GM23338 (cell line): ENCODE measurements around the gene GAB1. TPM values are rescaled to one million over a fixed set of nuclear protein-coding genes. Genes with fewer than 3 reads are reported as not detected.

Experiments used
- ATAC-seq: fragments of 200-7000 bp; cut with Tn5 transposase; 3 replicates; pipeline ENCODE4 v1.9.1; 2020
- DNase-seq: peaks from one replicate; pipeline ENCODE4 v3.0.0-alpha.2; 2015; ENCODE audit warnings: low spot score
- H2AFZ ChIP-seq: fragments of 200-600 bp; sonication (generic); 2 replicates; pipeline ENCODE4 v1.8.0; 2016; ENCODE audit warnings: antibody characterized with exemption, mild to moderate bottlenecking, moderate library complexity
- H3F3A ChIP-seq: fragments of 200-600 bp; sonication (generic); replicated peaks from 2 replicates; pipeline ENCODE4 v1.8.0; 2017; ENCODE audit warnings: antibody characterized with exemption, mixed run types, low read depth
- H3K27ac ChIP-seq: fragments of 200-600 bp; sonication (generic); 2 replicates; pipeline ENCODE4 v1.6.1; 2016; ENCODE audit warnings: low read depth
- H3K27me3 ChIP-seq: fragments of 200-600 bp; sonication (generic); 2 replicates; pipeline ENCODE4 v1.8.0; 2016; ENCODE audit warnings: mild to moderate bottlenecking, mixed run types, moderate library complexity; ENCODE audit not compliant: insufficient read depth
- H3K36me3 ChIP-seq: fragments of 200-600 bp; sonication (generic); 2 replicates; pipeline ENCODE4 v1.8.0; 2016; ENCODE audit warnings: mild to moderate bottlenecking; ENCODE audit not compliant: insufficient read depth
- H3K4me1 ChIP-seq: fragments of 200-600 bp; sonication (generic); 2 replicates; pipeline ENCODE4 v1.8.0; 2016; ENCODE audit warnings: mild to moderate bottlenecking, moderate library complexity; ENCODE audit not compliant: insufficient read depth
- H3K4me2 ChIP-seq: fragments of 200-600 bp; sonication (generic); 2 replicates; pipeline ENCODE4 v1.7.1; 2017; ENCODE audit warnings: mixed run types
- H3K4me3 ChIP-seq: fragments of 200-600 bp; sonication (generic); 2 replicates; pipeline ENCODE4 v1.6.1; 2016; ENCODE audit warnings: mixed run types
- H3K79me2 ChIP-seq: fragments of 200-600 bp; sonication (generic); replicated peaks from 2 replicates; pipeline ENCODE4 v1.8.0; 2017; ENCODE audit warnings: mild to moderate bottlenecking; ENCODE audit not compliant: insufficient read depth
- H3K9me2 ChIP-seq: fragments of 200-600 bp; sonication (generic); 2 replicates; pipeline ENCODE4 v1.8.0; 2017; ENCODE audit not compliant: insufficient read depth
- H4K20me1 ChIP-seq: fragments of 200-600 bp; sonication (generic); replicated peaks from 2 replicates; pipeline ENCODE4 v1.8.0; 2017; ENCODE audit warnings: mild to moderate bottlenecking; ENCODE audit not compliant: insufficient read depth
- H3K27ac Mint-ChIP-seq: 2 replicates; pipeline ENCODE4 v1.8.0; 2020; ENCODE audit warnings: inconsistent platforms, mild to moderate bottlenecking, moderate library complexity, mixed read lengths
- H3K27me3 Mint-ChIP-seq: 3 replicates; pipeline ENCODE4 v1.8.0; 2022; ENCODE audit warnings: low read depth, mild to moderate bottlenecking, moderate library complexity, mixed read lengths, inconsistent platforms; ENCODE audit not compliant: insufficient read depth, poor library complexity
- H3K36me3 Mint-ChIP-seq: 3 replicates; pipeline ENCODE4 v1.8.0; 2021; ENCODE audit warnings: low read depth, mild to moderate bottlenecking, inconsistent platforms, moderate library complexity, mixed read lengths
- H3K4me1 Mint-ChIP-seq: 3 replicates; pipeline ENCODE4 v1.8.0; 2020; ENCODE audit warnings: mild to moderate bottlenecking, inconsistent platforms, mixed read lengths
- H3K4me3 Mint-ChIP-seq: 3 replicates; pipeline ENCODE4 v1.8.0; 2021; ENCODE audit warnings: moderate library complexity, mild to moderate bottlenecking, inconsistent platforms, mixed read lengths
- H3K9me3 Mint-ChIP-seq: 3 replicates; pipeline ENCODE4 v1.8.0; 2020; ENCODE audit warnings: moderate library complexity, mild to moderate bottlenecking, inconsistent platforms, mixed read lengths
- EZH2 ChIP-seq: fragments of 200-600 bp; sonication (generic); IDR thresholded peaks from one replicate; pipeline ENCODE4 v1.8.0; 2017; ENCODE audit warnings: antibody characterized with exemption, mild to moderate bottlenecking, low read depth; ENCODE audit not compliant: unreplicated experiment
- NANOG ChIP-seq: IDR thresholded peaks from 2 replicates; pipeline ENCODE4 v1.6.1; 2016; ENCODE audit warnings: antibody characterized with exemption, borderline replicate concordance
- ZNF114 ChIP-seq: fragments of 250-450 bp; sonication (Bioruptor Pico); IDR thresholded peaks from 2 replicates; pipeline ENCODE4 v1.5.0; 2020; ENCODE audit warnings: mild to moderate bottlenecking, moderate library complexity
- ZNF331 ChIP-seq: fragments of 250-450 bp; sonication (Bioruptor Pico); IDR thresholded peaks from 2 replicates; pipeline ENCODE4 v1.5.0; 2020; ENCODE audit warnings: low read depth, mild to moderate bottlenecking, moderate library complexity
- polyA plus RNA-seq: library from polyadenylated mRNA; unstranded; fragments of >200 nt; fragmentation: Nextera tagmentation; extraction: Ambion mirVana; gene quantifications from 2 replicates; pipeline ENCODE4 v1.2.1, GENCODE V29; 2016
- total RNA-seq: library from RNA; depleted of rRNA; stranded (reverse); fragments of >200 nt; shearing (Covaris generic); gene quantifications from 2 replicates; pipeline ENCODE4 v1.2.3, GENCODE V29; 2014
- TF ChIP-seq, protein P1 (sequence below): fragments of 250-450 bp; sonication (Bioruptor Pico); IDR thresholded peaks from 2 replicates; pipeline ENCODE4 v1.5.0; 2020; ENCODE audit warnings: mild to moderate bottlenecking, moderate library complexity

The GAB1 gene
- total and polyA plus RNA-seq, 2 experiments from 2014 or later: 4.0 to 18.4 TPM

DNA sequence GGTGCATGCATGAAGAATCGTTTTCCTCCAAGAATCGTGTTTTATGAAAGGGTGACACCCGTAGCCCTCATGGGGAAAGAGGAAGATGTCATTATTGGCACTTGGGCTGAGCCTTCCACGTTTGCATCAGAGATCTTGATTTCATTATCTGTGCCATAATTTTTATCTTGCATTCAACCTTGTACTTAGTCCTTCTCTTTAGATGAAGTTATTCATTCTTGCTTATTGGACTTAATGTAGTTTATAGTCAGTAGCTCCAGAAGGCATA lies 66.8 kb downstream of the GAB1 start (continued):
- TF ChIP-seq, protein P1, sequence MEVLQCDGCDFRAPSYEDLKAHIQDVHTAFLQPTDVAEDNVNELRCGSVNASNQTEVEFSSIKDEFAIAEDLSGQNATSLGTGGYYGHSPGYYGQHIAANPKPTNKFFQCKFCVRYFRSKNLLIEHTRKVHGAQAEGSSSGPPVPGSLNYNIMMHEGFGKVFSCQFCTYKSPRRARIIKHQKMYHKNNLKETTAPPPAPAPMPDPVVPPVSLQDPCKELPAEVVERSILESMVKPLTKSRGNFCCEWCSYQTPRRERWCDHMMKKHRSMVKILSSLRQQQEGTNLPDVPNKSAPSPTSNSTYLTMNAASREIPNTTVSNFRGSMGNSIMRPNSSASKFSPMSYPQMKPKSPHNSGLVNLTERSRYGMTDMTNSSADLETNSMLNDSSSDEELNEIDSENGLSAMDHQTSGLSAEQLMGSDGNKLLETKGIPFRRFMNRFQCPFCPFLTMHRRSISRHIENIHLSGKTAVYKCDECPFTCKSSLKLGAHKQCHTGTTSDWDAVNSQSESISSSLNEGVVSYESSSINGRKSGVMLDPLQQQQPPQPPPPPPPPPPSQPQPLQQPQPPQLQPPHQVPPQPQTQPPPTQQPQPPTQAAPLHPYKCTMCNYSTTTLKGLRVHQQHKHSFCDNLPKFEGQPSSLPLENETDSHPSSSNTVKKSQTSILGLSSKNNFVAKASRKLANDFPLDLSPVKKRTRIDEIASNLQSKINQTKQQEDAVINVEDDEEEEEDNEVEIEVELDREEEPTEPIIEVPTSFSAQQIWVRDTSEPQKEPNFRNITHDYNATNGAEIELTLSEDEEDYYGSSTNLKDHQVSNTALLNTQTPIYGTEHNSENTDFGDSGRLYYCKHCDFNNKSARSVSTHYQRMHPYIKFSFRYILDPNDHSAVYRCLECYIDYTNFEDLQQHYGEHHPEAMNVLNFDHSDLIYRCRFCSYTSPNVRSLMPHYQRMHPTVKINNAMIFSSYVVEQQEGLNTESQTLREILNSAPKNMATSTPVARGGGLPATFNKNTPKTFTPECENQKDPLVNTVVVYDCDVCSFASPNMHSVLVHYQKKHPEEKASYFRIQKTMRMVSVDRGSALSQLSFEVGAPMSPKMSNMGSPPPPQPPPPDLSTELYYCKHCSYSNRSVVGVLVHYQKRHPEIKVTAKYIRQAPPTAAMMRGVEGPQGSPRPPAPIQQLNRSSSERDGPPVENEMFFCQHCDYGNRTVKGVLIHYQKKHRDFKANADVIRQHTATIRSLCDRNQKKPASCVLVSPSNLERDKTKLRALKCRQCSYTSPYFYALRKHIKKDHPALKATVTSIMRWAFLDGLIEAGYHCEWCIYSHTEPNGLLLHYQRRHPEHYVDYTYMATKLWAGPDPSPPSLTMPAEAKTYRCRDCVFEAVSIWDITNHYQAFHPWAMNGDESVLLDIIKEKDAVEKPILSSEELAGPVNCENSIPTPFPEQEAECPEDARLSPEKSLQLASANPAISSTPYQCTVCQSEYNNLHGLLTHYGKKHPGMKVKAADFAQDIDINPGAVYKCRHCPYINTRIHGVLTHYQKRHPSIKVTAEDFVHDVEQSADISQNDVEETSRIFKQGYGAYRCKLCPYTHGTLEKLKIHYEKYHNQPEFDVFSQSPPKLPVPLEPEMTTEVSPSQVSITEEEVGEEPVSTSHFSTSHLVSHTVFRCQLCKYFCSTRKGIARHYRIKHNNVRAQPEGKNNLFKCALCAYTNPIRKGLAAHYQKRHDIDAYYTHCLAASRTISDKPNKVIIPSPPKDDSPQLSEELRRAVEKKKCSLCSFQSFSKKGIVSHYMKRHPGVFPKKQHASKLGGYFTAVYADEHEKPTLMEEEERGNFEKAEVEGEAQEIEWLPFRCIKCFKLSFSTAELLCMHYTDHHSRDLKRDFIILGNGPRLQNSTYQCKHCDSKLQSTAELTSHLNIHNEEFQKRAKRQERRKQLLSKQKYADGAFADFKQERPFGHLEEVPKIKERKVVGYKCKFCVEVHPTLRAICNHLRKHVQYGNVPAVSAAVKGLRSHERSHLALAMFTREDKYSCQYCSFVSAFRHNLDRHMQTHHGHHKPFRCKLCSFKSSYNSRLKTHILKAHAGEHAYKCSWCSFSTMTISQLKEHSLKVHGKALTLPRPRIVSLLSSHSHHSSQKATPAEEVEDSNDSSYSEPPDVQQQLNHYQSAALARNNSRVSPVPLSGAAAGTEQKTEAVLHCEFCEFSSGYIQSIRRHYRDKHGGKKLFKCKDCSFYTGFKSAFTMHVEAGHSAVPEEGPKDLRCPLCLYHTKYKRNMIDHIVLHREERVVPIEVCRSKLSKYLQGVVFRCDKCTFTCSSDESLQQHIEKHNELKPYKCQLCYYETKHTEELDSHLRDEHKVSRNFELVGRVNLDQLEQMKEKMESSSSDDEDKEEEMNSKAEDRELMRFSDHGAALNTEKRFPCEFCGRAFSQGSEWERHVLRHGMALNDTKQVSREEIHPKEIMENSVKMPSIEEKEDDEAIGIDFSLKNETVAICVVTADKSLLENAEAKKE (CRISPR knock-in tag): no peak
- TF ChIP-seq ZNF331 (CRISPR knock-in tag): no peak

DNA sequence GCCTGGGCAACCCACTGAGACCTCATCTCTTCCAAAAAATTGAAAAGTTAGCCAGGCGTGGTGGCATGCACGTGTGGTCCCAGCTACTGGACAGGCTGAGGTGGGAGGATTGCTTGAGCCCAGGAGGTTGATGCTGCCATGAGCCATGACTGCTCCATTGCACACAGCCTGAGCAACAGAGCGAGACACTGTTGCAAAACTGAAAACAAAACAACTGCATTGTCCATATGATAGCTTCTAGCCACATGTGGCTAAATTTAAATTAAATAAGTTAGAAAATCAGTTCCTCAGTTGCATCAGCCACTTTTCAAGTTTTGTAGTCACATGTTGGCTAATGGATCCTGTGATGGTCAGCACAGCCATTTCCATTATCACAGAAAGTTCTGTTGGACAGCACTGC lies 67.9 kb downstream of the GAB1 start:
- H3K36me3 ChIP-seq: no peaks in the 10 kb centered on the region
- no peaks in the 10 kb centered on the region for H3K27me3 ChIP-seq
- H3K4me1 Mint-ChIP-seq: peaks cover 26% of the 10 kb centered on the region
- ATAC-seq (no peak), DNase-seq (no peak)
- no peaks in the 10 kb centered on the region for H4K20me1 ChIP-seq
- no peak overlapping the region for H3K4me2 ChIP-seq
- H2AFZ ChIP-seq: no peak overlapping the region
- no peaks in the 10 kb centered on the region for H3K9me3 Mint-ChIP-seq
- no peaks in the 10 kb centered on the region for H3K36me3 Mint-ChIP-seq
- H3K27me3 Mint-ChIP-seq: no peaks in the 10 kb centered on the region
- H3K9me2 ChIP-seq: no peaks in the 10 kb centered on the region
- H3K4me3 ChIP-seq: no peak overlapping the region
- H3F3A ChIP-seq: no peaks in the 10 kb centered on the region
- H3K27ac ChIP-seq: no peak overlapping the region
- no peak overlapping the region for H3K27ac Mint-ChIP-seq
- H3K4me3 Mint-ChIP-seq: no peak overlapping the region
- TF ChIP-seq NANOG: no peak
- TF ChIP-seq EZH2: no peak
- H3K4me1 ChIP-seq: peaks cover 15% of the 10 kb centered on the region; the same call in 1 of the 2 replicates
- H3K79me2 ChIP-seq: peaks cover 7% of the 10 kb centered on the region; the same call in 1 of the 2 replicates

DNA sequence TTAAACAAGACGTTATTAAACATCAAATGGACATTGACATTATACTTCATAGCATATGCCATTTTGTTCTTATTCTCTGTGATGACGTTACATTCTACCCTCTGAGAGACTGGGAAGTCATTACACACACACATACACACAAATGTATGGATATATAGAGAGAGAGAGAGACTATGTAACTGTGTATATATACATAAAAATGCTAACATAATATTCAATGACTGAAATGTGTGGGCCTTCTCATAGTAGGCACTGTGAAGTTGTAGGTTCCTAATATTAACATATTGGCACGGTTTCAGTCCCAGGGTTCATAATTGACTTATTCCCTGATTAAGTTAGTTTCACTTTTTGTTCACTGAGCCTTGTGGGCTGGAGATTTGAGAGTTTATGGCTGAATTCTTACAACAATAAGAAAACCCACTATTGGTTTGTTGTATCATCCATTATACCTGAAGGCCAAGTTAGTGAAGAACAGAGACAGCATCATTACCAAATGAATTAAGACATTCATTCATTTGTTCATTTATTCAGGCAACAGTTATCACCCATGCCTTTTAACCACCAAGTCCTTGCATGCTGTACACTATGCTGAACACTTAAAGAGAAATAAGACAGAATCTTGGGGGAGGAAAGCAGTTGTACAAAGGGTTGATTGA lies 68.5 kb downstream of the GAB1 start:
- Histone ChIP-seq H3K79me2 (peaks cover 7% of the 10 kb centered on the region; the same call in 1 of the 2 replicates), H3K4me3 (no peak overlapping the region), H3K27ac (no peak overlapping the region), H3K4me2 (no peak overlapping the region), H3K9me2 (no peaks in the 10 kb centered on the region), H3K36me3 (no peaks in the 10 kb centered on the region), H3K4me1 (peaks cover 15% of the 10 kb centered on the region; the same call in 1 of the 2 replicates), H3K27me3 (no peaks in the 10 kb centered on the region), H4K20me1 (no peaks in the 10 kb centered on the region), H2AFZ (no peak overlapping the region), H3F3A (no peaks in the 10 kb centered on the region)
- DNase-seq (no peak), ATAC-seq (no peak)
- Mint-ChIP-seq H3K9me3 (no peaks in the 10 kb centered on the region), H3K36me3 (no peaks in the 10 kb centered on the region), H3K4me1 (peaks cover 26% of the 10 kb centered on the region), H3K27me3 (no peaks in the 10 kb centered on the region), H3K4me3 (no peak overlapping the region), H3K27ac (no peak overlapping the region)
- TF ChIP-seq ZNF114: no peak
